HG02623 (cell line): ENCODE measurements around the gene ACOD1.
A peak's percentile ranks its signal among the peaks of the same experiment; 100 is the strongest.

Experiments
- ATAC-seq: cut with Tn5 transposase; IDR thresholded peaks from one replicate; pipeline ENCODE4 v1.9.1; 2021; ENCODE audit warnings: moderate library complexity; ENCODE audit not compliant: unreplicated experiment

The ACOD1 gene

DNA sequence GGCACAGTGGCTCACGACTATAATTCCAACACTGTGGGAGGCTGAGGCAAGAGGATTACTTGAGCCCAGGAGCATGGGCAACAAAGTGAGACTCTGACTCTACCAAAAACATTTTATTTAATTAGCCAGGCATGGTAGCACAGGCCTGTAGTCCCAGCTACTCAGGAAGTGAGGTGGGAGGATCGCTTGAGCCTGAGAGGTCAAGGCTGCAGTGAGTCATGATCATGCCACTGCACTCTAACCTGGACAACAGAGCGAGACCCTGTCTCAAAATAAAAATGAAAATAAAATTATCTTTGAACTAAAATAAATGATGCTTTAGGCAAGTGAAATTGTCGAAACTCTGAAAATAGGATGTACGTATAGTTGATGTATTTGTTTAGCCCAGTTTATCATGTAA, 35.4 kb downstream of the ACOD1 start:
- no peak for ATAC-seq

DNA sequence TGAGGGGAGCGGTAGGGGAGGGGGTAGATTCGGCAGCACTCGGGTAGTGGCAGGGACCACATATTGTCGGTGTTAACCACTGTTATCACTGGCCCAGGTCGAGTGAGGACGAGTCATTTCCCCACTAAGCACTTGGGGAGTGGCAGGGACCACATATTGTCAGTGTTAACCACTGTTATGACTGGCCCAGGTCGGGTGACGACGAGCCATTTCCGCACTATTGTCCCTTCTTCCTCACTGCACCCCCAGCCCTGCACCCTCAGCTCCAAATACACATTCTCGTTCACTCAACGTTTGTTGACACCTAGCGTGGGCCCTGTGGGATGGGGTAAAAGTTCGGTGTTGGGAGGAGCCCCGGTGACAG, 43.1 kb downstream of the ACOD1 start:
- ATAC-seq = peak; percentile 36

DNA sequence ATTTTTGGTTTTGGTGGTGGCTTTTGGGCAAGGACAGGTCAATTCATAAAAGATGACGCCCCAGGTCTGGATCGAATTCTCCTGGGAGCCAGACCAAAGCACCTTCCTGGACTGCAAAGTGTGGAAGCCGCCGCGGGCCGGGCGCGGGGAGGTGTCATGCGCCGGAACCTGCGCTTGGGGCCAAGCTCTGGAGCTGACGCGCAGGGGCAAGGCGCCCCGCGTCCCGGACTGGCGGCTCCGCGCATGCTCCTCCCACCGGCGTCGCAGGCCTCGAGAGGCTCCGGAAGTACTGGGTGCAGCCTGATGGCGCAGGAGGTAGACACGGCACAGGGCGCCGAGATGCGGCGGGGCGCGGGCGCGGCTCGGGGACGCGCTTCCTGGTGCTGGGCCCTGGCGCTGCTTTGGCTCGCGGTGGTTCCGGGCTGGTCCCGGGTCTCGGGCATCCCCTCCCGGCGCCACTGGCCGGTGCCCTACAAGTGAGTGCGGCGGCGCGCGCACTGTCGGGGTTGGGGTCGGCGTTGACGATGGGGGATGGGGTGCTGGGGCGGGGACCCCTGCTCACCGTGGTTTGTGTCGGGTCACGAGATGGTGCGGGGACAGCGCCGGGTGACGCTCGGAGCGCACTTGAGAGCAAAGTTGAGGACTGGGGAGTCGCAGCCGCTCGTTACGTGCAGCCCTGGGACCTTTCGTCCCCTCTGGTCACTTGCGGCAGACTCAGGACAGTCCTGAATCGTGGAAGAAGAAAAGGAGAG, 43.7 kb downstream of the ACOD1 start, which contains the start of gene CLN5:
TSS of gene CLN5 (plus strand) at position 286 of the 752 bp plus-strand sequence. CDS start at position 304, 18 bp downstream.
- ATAC-seq = peak; percentile 96

- ATAC-seq = no peak
These were observed 44.3 kb downstream of the ACOD1 start for GRCh38 chr13:76992548-76993001.

DNA sequence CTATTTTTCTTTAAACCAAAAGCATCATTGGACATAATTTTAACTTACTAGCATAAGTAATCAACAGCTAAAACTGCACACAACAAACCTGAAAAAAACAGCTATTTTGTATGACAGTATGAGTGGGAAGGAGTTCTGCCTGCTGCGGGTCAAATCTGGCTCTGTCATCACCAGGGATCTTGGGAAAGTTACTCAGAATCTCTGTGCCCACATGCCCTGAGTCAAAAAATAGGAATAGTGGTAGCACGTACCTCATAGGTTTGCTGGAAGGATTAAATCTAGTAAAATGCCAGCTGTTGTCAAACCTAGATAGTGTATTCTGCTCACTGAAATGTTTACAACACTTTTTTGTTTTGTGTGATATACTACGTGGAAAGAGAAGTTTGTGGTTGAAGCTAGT, 44.7 kb downstream of the ACOD1 start:
- ATAC-seq = no peak

- ATAC-seq = no peak
These were observed 45.2 kb downstream of the ACOD1 start for GRCh38 chr13:76993473-76993872.

DNA sequence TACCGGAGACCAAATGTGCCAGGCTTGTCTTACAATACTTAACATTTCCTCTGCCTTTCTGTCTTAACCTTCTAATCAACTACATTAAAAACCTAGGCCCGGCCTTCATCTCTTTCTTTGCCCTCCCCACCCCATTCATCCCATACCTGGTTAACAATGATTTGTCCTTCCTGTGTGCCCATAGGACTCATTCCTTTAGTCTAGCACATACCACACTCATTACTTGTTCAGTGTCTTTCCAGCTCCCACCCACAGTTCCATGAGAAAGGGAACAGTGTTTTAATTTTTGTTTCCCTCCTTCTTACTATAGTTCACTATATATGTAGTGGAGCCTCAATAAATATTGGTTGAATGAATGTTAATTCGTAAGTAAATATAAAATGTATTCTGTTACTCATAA, 46.0 kb downstream of the ACOD1 start:
- ATAC-seq = no peak

GRCh38 chr13:77000475-77000874, 52.2 kb downstream of the ACOD1 start:
- no peak for ATAC-seq

DNA sequence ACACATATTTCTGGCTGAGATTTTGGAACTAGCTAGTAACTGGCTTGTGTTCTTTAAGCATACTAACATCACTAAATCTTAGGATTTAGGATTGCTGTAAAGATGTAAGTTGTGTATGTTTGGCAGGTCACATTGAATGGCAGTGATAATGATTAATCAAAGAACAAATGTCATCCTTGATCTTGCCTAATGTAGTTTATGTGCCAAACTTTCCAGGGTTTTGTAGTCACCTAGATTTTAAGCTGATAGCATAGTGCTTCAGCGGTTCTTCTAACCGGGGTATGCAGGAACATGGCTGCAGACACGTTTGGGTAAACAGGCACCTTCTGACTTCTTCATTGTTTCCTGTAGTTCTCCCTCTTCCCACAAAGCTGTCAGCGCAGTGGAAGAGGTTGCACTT, 53.2 kb downstream of the ACOD1 start:
- no peak for ATAC-seq

DNA sequence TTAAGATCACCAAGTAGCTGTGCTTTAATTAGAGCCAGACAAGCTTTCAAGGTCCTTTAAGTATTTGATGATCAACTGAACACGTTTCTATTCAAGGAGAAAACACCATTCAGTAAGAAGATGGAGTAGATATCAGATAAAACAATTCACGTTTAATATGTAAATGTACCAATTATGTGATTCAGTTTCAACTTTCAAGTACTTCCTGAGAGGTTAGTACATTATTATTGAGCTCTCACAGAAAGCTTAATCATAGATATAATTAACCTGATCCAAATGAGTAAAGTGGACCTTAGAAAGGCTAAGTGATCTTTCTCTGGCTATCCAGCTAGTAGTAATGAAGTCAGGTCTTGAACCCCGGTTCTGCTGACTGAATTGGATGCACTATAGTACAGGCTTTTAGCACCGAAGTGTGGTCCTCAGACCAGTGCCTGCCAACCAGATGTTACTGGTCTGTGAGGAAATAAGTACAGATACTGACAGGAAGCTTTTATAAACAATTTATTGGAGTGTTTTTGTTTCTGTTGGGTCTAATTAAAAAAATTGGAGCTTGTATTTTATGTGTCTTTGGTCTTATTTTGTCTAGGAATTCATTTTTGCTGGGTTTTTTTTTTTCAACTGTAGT, 53.8 kb downstream of the ACOD1 start:
- no peak for ATAC-seq

DNA sequence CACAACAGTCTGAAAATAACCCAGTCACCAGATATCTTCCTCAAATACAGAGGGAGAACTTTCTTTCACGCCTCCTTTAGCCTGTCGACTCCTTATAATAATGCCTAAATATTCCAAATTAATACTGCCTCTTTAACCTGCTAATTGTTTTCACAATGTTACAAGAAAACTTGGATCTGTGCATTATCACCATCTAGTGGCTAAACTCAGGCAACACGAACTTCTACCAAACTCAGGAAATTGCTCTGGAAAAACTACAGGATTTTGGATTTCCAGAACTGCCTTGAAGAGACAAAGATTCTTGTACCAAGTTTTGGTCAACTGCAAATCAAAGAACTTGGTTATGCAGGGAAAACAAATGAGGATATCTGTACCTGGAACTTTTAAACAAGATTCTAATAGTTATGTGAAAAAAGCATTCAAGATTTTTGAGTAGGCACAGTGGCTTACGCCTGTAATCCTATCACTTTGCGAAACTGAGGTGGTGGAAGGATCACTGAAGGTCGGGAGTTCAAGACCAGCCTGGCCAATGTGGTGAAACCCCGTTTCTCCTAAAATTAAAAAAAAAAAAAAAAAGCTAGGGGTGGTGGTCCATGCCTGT, 54.4 kb downstream of the ACOD1 start:
- ATAC-seq = no peak
